Measurements from ENCODE around the gene MEF2C. TPM values are rescaled to one million over a fixed set of nuclear protein-coding genes. Genes with fewer than 3 reads are reported as not detected.

The MEF2C gene
- total RNA-seq, 2 donors from 2014 or later, result 0.64 to 0.86 TPM

- peaks cover 21% of the 10 kb centered on the region for H3K4me1 Mint-ChIP-seq
- peaks cover 4% of the 10 kb centered on the region for H3K4me1 ChIP-seq (ENCODE audit: control insufficient read depth, insufficient read depth, low read length)
- H3K4me3 Mint-ChIP-seq, result no peak overlapping the region
- no peaks in the 10 kb centered on the region for H3K9me3 Mint-ChIP-seq
- no peaks in the 10 kb centered on the region for H3K36me3 Mint-ChIP-seq (ENCODE audit: low read depth)
- no peak overlapping the region for H3K9ac ChIP-seq (ENCODE audit: extremely low read depth, low read length, poor library complexity, severe bottlenecking)
- no peak for TF ChIP-seq CTCF (conservative IDR thresholded peaks at IDR 0.05)
- H3K9me3 ChIP-seq (ENCODE audit: control insufficient read depth, low read length), result no peaks in the 10 kb centered on the region
- WGBS, 2 experiments (ENCODE audit: insufficient coverage in 1 of 2, insufficient read length in 1 of 2), result 87 to 90% methylated on average over 4 of the region's 4 CpGs
- H3K27ac Mint-ChIP-seq, result no peak overlapping the region
- no peak overlapping the region for H3K27ac ChIP-seq (ENCODE audit: low read depth, low read length)
- H3K36me3 ChIP-seq (ENCODE audit: control insufficient read depth, insufficient read depth, low read length), result no peaks in the 10 kb centered on the region
- no peak for DNase-seq
- H3K27me3 Mint-ChIP-seq (ENCODE audit: insufficient read depth), result no peaks in the 10 kb centered on the region
- H3K4me3 ChIP-seq (ENCODE audit: low read length), result no peak overlapping the region
- no peaks in the 10 kb centered on the region for H3K27me3 ChIP-seq (ENCODE audit: control insufficient read depth, insufficient read depth, low read length, poor library complexity, severe bottlenecking)
Measured at GRCh38 chr5:88782571-88782970, 100.4 kb downstream of the MEF2C start.

GRCh38 chr5:88780736-88781135 lies 102.2 kb downstream of the MEF2C start:
- H3K27me3 ChIP-seq (ENCODE audit: control insufficient read depth, insufficient read depth, low read length, poor library complexity, severe bottlenecking), result no peaks in the 10 kb centered on the region
- no peak overlapping the region for H3K4me3 ChIP-seq (ENCODE audit: low read length)
- H3K9ac ChIP-seq (ENCODE audit: extremely low read depth, low read length, poor library complexity, severe bottlenecking), result no peak overlapping the region
- H3K36me3 ChIP-seq (ENCODE audit: control insufficient read depth, insufficient read depth, low read length), result no peaks in the 10 kb centered on the region
- no peak for TF ChIP-seq CTCF (conservative IDR thresholded peaks at IDR 0.05)
- no peak overlapping the region for H3K4me3 Mint-ChIP-seq
- peaks cover 15% of the 10 kb centered on the region for H3K4me1 Mint-ChIP-seq
- H3K9me3 ChIP-seq (ENCODE audit: control insufficient read depth, low read length), result no peaks in the 10 kb centered on the region
- no peaks in the 10 kb centered on the region for H3K36me3 Mint-ChIP-seq (ENCODE audit: low read depth)
- H3K27ac ChIP-seq (ENCODE audit: low read depth, low read length), result no peak overlapping the region
- DNase-seq, result no peak
- H3K9me3 Mint-ChIP-seq, result no peaks in the 10 kb centered on the region
- H3K27ac Mint-ChIP-seq, result no peak overlapping the region
- peaks cover 4% of the 10 kb centered on the region for H3K4me1 ChIP-seq (ENCODE audit: control insufficient read depth, insufficient read depth, low read length)
- H3K27me3 Mint-ChIP-seq (ENCODE audit: insufficient read depth), result no peaks in the 10 kb centered on the region
- 63 to 67% methylated on average over 1 of the region's 1 CpG for WGBS, 2 experiments (ENCODE audit: insufficient coverage in 1 of 2, insufficient read length in 1 of 2)

- Histone ChIP-seq H3K27me3 (ENCODE audit: control insufficient read depth, insufficient read depth, low read length, poor library complexity, severe bottlenecking) (no peaks in the 10 kb centered on the region), H3K9me3 (ENCODE audit: control insufficient read depth, low read length) (no peaks in the 10 kb centered on the region), H3K9ac (ENCODE audit: extremely low read depth, low read length, poor library complexity, severe bottlenecking) (no peak overlapping the region), H3K4me1 (ENCODE audit: control insufficient read depth, insufficient read depth, low read length) (no peaks in the 10 kb centered on the region), H3K4me3 (ENCODE audit: low read length) (no peak overlapping the region), H3K36me3 (ENCODE audit: control insufficient read depth, insufficient read depth, low read length) (no peaks in the 10 kb centered on the region), H3K27ac (ENCODE audit: low read depth, low read length) (no peak overlapping the region)
- H3K36me3 Mint-ChIP-seq (ENCODE audit: low read depth), result no peaks in the 10 kb centered on the region
- no peak for DNase-seq
- H3K9me3 Mint-ChIP-seq, result no peaks in the 10 kb centered on the region
- no peak for TF ChIP-seq CTCF (conservative IDR thresholded peaks at IDR 0.05)
- H3K4me1 Mint-ChIP-seq, result peaks cover 4% of the 10 kb centered on the region
- no peak overlapping the region for H3K4me3 Mint-ChIP-seq
- H3K27ac Mint-ChIP-seq, result no peak overlapping the region
- WGBS, 2 experiments (ENCODE audit: insufficient coverage in 1 of 2, insufficient read length in 1 of 2), result 81 to 95% methylated on average over 3 to 5 of the region's 5 CpGs
- H3K27me3 Mint-ChIP-seq (ENCODE audit: insufficient read depth), result no peaks in the 10 kb centered on the region
Measured at GRCh38 chr5:88778736-88779135, 104.2 kb downstream of the MEF2C start.
